ENCODE measurements around the gene PPM1N.

- TF ChIP-seq EZH2 (IDR thresholded peaks at IDR 0.05) (no peak), YY1 (IDR thresholded peaks at IDR 0.05; ENCODE audit: extremely low read depth, insufficient replicate concordance, low read depth, low read length) (no peak), EGR1 (IDR thresholded peaks at IDR 0.05; ENCODE audit: low read depth) (no peak), CTCF (IDR thresholded peaks at IDR 0.05 in 2 of 3, conservative IDR thresholded peaks at IDR 0.05 in 1 of 3; ENCODE audit: borderline replicate concordance in 1 of 3, insufficient read depth in 1 of 3, low read depth in 2 of 3, low read length in 2 of 3) (no peak), ZNF274 (IDR thresholded peaks at IDR 0.05; ENCODE audit: low read depth, low read length) (no peak)
These were observed 452 bp upstream of the PPM1N start for GRCh38 chr19:45497791-45498190.
